Right atrium auricular region (tissue), 2 donors: Measurements from ENCODE around the gene ARHGEF11. TPM values are rescaled to one million over a fixed set of nuclear protein-coding genes. Genes with fewer than 3 reads are reported as not detected.
A peak's percentile ranks its signal among the peaks of the same experiment; 100 is the strongest.

Experiments
- DNase-seq: peaks from one replicate; pipeline ENCODE4 v3.0.0-alpha.2; 2019; ENCODE audit warnings: low spot score
- H3K27ac ChIP-seq, 2 donors: fragments of 200-600 bp; sonication (generic); 1 replicate in 1 of 2; 2 replicates in 1 of 2; pipeline ENCODE4 v1.5.1; 2016 to 2019
- H3K27me3 ChIP-seq, 2 donors: fragments of 200-600 bp; sonication (generic); one replicate each; pipeline versions ENCODE4 v1.5.1 to v1.6.0; 2017 to 2019
- H3K36me3 ChIP-seq: fragments of 200-600 bp; sonication (generic); one replicate; pipeline ENCODE4 v1.5.1; 2016
- H3K4me1 ChIP-seq, 2 donors: fragments of 200-600 bp; sonication (generic); one replicate each; pipeline versions ENCODE4 v1.5.1 to v1.6.0; 2017 to 2019
- H3K4me3 ChIP-seq, 2 donors: fragments of 200-600 bp; sonication (generic); 1 replicate in 1 of 2; 2 replicates in 1 of 2; pipeline ENCODE4 v1.5.1; 2017 to 2019; ENCODE audit warnings: mild to moderate bottlenecking in 1 of 2, moderate library complexity in 1 of 2
- H3K9me3 ChIP-seq, 2 donors: fragments of 200-600 bp; sonication (generic); one replicate each; pipeline ENCODE4 v1.5.1; 2019
- CTCF ChIP-seq, 2 donors: fragments of 200-600 bp; sonication (generic); IDR thresholded peaks; one replicate each; pipeline ENCODE4 v1.5.1; 2019; ENCODE audit warnings: antibody characterized with exemption in 2 of 2
- total RNA-seq, 2 donors: library from RNA; depleted of rRNA; stranded (reverse); fragments of >200 nt; gene quantifications; one replicate each; pipeline ENCODE4 v1.1.0, GENCODE V29; 2016

Gene ARHGEF11
- total RNA-seq, 2 donors from 2014 or later: 26.6 to 33.5 TPM

DNA sequence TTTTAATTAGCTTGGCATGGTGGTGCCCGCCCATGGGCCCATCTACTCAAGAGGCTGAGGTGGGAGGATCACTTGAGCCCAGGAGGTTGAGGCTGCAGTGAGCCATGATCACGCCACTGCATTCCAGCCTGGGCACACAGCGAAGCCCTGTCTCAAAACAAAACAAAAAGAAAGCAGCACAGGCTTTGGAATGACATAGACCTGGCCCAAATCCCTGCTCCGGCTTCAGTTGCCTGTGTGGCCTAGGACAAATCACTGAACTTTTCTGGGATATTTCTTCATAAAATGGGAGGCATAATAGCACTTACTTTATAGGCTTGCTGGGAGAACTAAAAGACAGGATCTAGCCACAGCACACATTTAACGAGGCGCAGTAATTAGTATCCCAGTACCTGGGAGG, 149.6 kb downstream of the ARHGEF11 start:
- peaks cover 0 to 82% of the 10 kb centered on the region in 2 donors for H3K4me1 ChIP-seq
- H3K27ac ChIP-seq: peak overlapping the region; percentile 85 to 90
- H3K4me3 ChIP-seq: peak overlapping the region in 1 of 2 donors; percentile 4
- H3K27me3 ChIP-seq: no peaks in the 10 kb centered on the region
- no peaks in the 10 kb centered on the region for H3K36me3 ChIP-seq
- DNase-seq: no peak
- no peak for TF ChIP-seq CTCF (IDR thresholded peaks at IDR 0.05)
- H3K9me3 ChIP-seq: no peaks in the 10 kb centered on the region

GRCh38 chr1:156895455-156895812, 150.1 kb downstream of the ARHGEF11 start:
- Histone ChIP-seq H3K27ac (peak overlapping the region; percentile 85 to 90), H3K4me3 (peak overlapping the region in 1 of 2 donors; percentile 59), H3K27me3 (no peaks in the 10 kb centered on the region), H3K9me3 (no peaks in the 10 kb centered on the region), H3K4me1 (peaks cover 0 to 77% of the 10 kb centered on the region in 2 donors), H3K36me3 (no peaks in the 10 kb centered on the region)
- DNase-seq: no peak
- no peak for TF ChIP-seq CTCF (IDR thresholded peaks at IDR 0.05)

GRCh38 chr1:156894711-156895454, 150.7 kb downstream of the ARHGEF11 start:
- TF ChIP-seq CTCF (IDR thresholded peaks at IDR 0.05): no peak
- DNase-seq: peak; percentile 66
- H3K36me3 ChIP-seq: no peaks in the 10 kb centered on the region
- peak overlapping the region; percentile 85 to 90 for H3K27ac ChIP-seq
- H3K4me3 ChIP-seq: peak overlapping the region; percentile 51 to 59
- H3K4me1 ChIP-seq: peaks cover 0 to 72% of the 10 kb centered on the region in 2 donors
- H3K27me3 ChIP-seq: no peaks in the 10 kb centered on the region
- H3K9me3 ChIP-seq: no peaks in the 10 kb centered on the region

- H3K4me1 ChIP-seq: peaks cover 0 to 63% of the 10 kb centered on the region in 2 donors
- TF ChIP-seq CTCF (IDR thresholded peaks at IDR 0.05): no peak
- no peak for DNase-seq
- H3K27ac ChIP-seq: peak overlapping the region; percentile 85 to 90
- peak overlapping the region; percentile 51 to 59 for H3K4me3 ChIP-seq
- no peaks in the 10 kb centered on the region for H3K27me3 ChIP-seq
- H3K36me3 ChIP-seq: no peaks in the 10 kb centered on the region
- H3K9me3 ChIP-seq: no peaks in the 10 kb centered on the region
Observed at GRCh38 chr1:156894001-156894400, 151.5 kb downstream of the ARHGEF11 start.

GRCh38 chr1:156893048-156893953, 152.2 kb downstream of the ARHGEF11 start, which contains the start of gene PEAR1:
Gene PEAR1, plus strand, starts transcription at chr1:156893718. Its CDS starts 10,209 bp downstream, at chr1:156903927.
- DNase-seq: peak; percentile 66
- H3K4me3 ChIP-seq: peak within 1 kb of the TSS; percentile 51 to 59
- peaks cover 0 to 56% of the 10 kb centered on the region in 2 donors for H3K4me1 ChIP-seq
- H3K27ac ChIP-seq: peak within 1 kb of the TSS; percentile 85 to 90
- H3K36me3 ChIP-seq: no peaks in the 10 kb centered on the region
- no peaks in the 10 kb centered on the region for H3K27me3 ChIP-seq
- no peaks in the 10 kb centered on the region for H3K9me3 ChIP-seq
- TF ChIP-seq CTCF (IDR thresholded peaks at IDR 0.05): no peak
